Erythroblast (primary cell): Measurements from ENCODE around the gene PROX2.

Experiments used
- DNase-seq, 2 experiments: peaks; one replicate each; lab custom pipeline; 2025; lab: John Stamatoyannopoulos, UW
- GATA1 ChIP-seq: IDR thresholded peaks from 2 replicates; pipeline ENCODE4 v1.6.1; 2011; ENCODE audit warnings: low read depth, mild to moderate bottlenecking, control low read depth, low read length, moderate library complexity
- POLR2A ChIP-seq: IDR thresholded peaks from 2 replicates; pipeline ENCODE4 v1.6.1; 2011; ENCODE audit warnings: mild to moderate bottlenecking, low read length

The PROX2 gene

GRCh38 chr14:74915426-74915825 is 39.5 kb upstream of the PROX2 start:
- DNase-seq, result no peak
- TF ChIP-seq GATA1 (no peak), POLR2A (no peak)

- TF ChIP-seq POLR2A, result no peak
- TF ChIP-seq GATA1, result no peak
- peak; percentile 43 to 63 for DNase-seq
Observed at GRCh38 chr14:74913986-74914573, 38.1 kb upstream of the PROX2 start.

GRCh38 chr14:74913393-74913910 is 37.5 kb upstream of the PROX2 start:
- DNase-seq, result no peak
- TF ChIP-seq GATA1, result no peak
- TF ChIP-seq POLR2A, result no peak

GRCh38 chr14:74912801-74913200 is 36.9 kb upstream of the PROX2 start:
- TF ChIP-seq GATA1 (no peak), POLR2A (no peak)
- DNase-seq, result no peak

- DNase-seq, result no peak
- TF ChIP-seq POLR2A (no peak), GATA1 (no peak)
Observed at GRCh38 chr14:74912111-74912510, 36.2 kb upstream of the PROX2 start.

- no peak for TF ChIP-seq GATA1
- no peak for DNase-seq
Observed at GRCh38 chr14:74911704-74912103, 35.8 kb upstream of the PROX2 start.

GRCh38 chr14:74911221-74911620 is 35.3 kb upstream of the PROX2 start:
- no peak for DNase-seq
- TF ChIP-seq GATA1 (no peak), POLR2A (no peak)

- DNase-seq, result peak; percentile 26 to 43
- TF ChIP-seq POLR2A, result no peak
- no peak for TF ChIP-seq GATA1
Observed at GRCh38 chr14:74910556-74910955, 34.6 kb upstream of the PROX2 start.

GRCh38 chr14:74909911-74910310 is 34.0 kb upstream of the PROX2 start:
- no peak for DNase-seq
- TF ChIP-seq POLR2A, result no peak
- no peak for TF ChIP-seq GATA1

- no peak for TF ChIP-seq POLR2A
- DNase-seq, result no peak
Observed at GRCh38 chr14:74909501-74909900, 33.6 kb upstream of the PROX2 start.

GRCh38 chr14:74908861-74909341 is 33.0 kb upstream of the PROX2 start:
- no peak for DNase-seq
- TF ChIP-seq GATA1, result no peak
- TF ChIP-seq POLR2A, result no peak

GRCh38 chr14:74907744-74908143 is 31.8 kb upstream of the PROX2 start:
- TF ChIP-seq GATA1 (no peak), POLR2A (no peak)
- DNase-seq, result no peak

GRCh38 chr14:74906925-74907521 is 31.1 kb upstream of the PROX2 start:
- no peak for TF ChIP-seq POLR2A
- peak in 1 of 2 experiments; percentile 32 for DNase-seq

- TF ChIP-seq POLR2A (peak; percentile 27), GATA1 (no peak)
- DNase-seq, result peak; percentile 70 to 85
Observed at GRCh38 chr14:74905595-74906142, 29.7 kb upstream of the PROX2 start.
